OCI-M1 (cell line): ENCODE results near the gene HAO1.

Source experiments
- DNase-seq: peaks from one replicate; lab custom pipeline; 2025; lab: John Stamatoyannopoulos, UW

The HAO1 gene

DNA sequence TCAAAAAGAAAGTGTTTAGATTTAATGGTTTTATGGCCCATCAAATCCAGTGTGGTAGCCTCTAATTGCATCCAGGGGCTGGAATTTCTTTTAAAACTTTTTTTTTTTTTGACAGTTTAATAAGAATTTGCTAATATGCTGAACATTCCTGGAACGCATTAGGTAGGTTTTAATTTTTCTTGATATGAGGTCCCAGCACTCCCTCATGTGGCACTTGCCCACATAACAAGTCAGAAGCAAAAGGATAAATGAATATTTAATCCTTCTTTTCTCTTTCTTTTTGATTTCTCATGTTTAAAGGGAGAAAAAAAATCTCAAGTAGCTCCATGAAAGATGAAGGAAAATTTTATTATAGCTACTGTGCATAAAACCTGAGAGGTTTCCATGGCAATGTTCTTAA lies 13.5 kb downstream of the HAO1 start:
- DNase-seq, result peak; percentile 53

DNA sequence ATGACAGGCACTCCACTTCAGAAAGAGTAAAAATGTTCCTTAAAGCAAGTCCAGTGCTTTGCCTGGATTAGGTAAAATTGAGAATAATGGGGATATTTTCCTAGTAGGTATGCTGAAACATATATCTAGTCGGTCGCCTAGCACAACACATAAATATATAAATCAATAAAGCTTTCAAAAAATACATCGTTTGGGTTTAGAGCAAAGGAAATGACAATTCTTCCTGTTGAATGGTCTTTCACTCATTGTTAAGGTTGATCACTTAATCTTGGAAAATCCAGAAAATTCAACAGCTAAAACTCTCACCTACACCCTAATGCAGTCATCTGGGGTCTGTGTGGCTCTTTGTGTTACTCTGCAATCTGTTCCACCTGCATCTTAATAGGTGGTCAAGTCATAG lies 13.9 kb downstream of the HAO1 start:
- no peak for DNase-seq

- DNase-seq, result no peak
Measured at GRCh38 chr20:7924692-7925091, 15.6 kb downstream of the HAO1 start.

DNA sequence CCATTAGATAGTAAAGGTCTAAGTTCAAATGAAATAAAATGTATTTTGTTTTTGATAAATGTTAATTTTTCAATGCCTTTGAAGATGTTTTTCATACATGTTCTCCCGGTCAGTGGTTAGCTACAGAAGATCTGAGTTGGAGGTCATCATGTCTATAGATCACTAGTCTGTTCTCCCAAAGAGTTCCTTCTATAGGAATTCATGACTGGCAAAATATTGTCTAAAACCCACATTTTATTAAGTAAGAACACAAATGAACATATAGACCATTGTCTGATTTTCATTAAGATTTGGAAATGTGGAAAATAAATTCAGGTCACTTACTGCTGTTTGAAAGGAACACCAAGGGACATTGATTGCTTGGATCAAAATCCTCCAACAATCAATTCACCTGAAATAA lies 23.6 kb downstream of the HAO1 start:
- no peak for DNase-seq

DNA sequence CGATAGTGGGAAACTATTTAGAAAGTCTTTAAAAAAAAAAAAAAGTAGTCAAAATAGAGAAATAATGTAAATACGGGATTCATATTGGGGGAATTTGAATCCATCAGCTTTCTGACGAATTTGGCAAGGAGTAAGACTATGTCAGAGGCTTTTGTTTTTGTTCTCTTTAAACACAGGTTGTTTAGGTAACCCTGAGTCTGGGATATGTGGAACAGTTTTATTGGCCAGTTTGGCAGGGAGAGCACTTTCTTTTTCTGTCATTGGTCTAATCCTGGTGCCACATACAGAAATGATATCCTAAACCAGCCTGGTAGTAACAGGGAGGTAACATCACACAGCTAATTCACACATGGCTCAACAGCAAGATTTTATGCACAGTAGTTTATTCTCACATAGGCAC lies 27.7 kb downstream of the HAO1 start:
- DNase-seq, result no peak

- DNase-seq, result no peak
Measured at GRCh38 chr20:7911586-7912330, 28.5 kb downstream of the HAO1 start.

- DNase-seq, result no peak
Measured at GRCh38 chr20:7908905-7909304, 31.4 kb downstream of the HAO1 start.

DNA sequence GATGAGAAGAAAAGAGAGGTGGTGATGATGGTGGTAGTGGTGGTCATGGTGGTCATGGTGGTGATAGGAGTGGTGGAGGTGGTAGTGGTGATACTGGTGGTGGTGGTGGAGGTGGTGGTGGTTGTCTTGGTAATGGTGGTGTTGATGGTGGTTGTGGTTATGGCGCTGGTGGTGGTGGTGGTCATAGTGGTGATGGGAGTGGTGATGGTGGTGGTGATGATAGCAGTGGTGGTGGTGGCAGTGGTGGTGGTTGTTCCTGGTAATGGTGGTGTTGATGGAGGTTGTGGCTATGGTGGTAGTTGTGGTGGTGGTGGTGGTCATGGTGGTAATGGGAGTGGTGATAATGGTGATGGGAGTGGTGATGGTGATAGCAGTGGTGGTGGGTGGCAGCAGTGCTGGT lies 36.8 kb downstream of the HAO1 start:
- no peak for DNase-seq

DNA sequence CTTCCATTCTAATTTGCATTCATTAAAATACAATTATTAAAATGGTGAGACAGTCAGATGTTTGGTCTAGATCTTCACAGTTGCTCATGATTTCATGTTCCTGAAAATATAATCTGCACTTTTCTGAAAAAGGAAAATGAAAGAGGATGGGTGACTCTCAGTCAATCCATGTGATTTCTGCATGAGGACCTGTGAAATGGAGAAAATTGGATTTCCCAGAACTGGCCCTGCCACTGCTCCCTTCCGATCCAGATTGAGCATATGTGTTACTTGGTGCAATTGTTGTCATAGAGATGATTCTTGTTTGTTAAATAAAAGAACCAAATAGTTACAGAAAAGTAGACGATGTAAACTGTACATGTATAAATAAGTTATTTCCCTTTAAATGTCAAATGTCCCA lies 37.4 kb downstream of the HAO1 start:
- no peak for DNase-seq

- peak; percentile 34 for DNase-seq
Measured at GRCh38 chr20:7897781-7898364, 42.4 kb downstream of the HAO1 start.

DNA sequence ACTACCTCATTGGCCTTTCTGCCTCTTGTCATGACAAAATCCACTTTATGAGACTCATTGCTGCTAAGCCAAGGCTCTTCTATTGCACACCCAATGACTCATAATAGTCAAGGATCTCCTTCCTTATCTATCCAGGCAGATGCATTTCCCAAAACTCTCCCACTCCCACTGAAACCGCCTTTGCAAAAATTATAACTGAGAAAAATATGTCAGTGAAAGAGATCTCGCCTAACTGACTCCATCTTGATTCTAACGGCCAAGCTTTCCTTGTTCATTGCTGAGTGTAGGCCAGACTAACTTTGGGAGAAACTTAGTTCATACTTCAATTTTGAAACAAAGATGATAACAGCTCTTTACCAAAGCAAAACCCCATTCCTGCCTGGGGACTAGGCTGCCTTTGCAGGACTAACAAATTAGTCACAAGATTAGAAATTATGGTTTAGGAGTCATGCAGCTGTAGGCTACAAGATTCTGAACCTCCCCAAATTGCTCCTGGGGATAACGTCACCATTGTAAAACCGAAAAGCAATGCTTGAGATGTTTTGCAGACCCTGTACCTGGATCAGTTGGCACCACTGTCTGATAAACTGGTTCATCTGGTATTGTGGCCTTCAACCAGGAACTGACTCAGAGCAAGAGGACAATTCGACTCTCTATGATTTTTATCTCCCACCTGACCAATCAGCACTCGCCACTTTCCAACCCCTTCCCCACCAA lies 47.1 kb downstream of the HAO1 start:
- DNase-seq, result peak; percentile 85

DNA sequence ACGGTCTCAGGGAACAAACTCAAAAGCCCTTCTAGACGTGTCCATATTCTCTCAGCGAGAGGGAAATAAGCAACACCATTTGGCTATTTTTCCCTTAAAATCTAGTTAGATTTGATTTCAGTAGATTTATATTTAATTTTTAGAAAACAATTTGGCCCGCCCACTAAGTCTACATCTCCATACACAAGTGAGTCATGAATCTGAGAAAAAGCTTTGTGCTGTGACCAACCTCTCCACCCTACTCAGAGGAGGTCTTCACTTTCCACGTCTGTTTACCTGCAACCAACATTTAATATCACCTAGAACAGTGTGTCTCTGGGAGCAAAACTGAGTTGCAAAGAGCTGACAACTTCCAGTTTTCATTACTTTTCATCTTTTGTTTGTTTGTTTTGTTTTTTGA lies 48.6 kb downstream of the HAO1 start:
- DNase-seq, result no peak

- no peak for DNase-seq
Measured at GRCh38 chr20:7889736-7890135, 50.5 kb downstream of the HAO1 start.

- no peak for DNase-seq
Measured at GRCh38 chr20:7883741-7884140, 56.5 kb downstream of the HAO1 start.

GRCh38 chr20:7883309-7883708 lies 56.9 kb downstream of the HAO1 start:
- no peak for DNase-seq

- DNase-seq, result no peak
Measured at GRCh38 chr20:7882076-7882475, 58.2 kb downstream of the HAO1 start.

DNA sequence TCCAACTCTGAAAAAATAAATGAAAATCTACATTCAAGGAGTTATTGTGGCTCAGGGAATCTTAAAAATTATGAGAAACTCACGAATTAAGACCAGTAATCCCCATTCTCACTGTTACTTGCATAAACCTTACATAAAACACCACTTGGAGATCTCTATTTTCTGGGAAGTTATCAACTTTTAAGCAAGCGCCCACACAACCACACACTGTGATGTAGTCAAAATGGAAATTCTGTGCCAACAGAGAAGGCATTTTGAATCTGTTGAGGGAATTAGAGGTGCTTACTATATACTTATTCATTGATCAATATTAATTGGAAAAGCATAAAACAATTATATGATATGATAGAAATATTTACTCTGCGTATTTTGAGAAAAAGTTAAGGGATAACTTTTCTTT lies 58.7 kb downstream of the HAO1 start:
- DNase-seq, result no peak

GRCh38 chr20:7879883-7880282 lies 60.4 kb downstream of the HAO1 start:
- DNase-seq, result peak; percentile 64

- no peak for DNase-seq
Measured at GRCh38 chr20:7868108-7868507, 72.2 kb downstream of the HAO1 start.

GRCh38 chr20:7866285-7866684 lies 74.0 kb downstream of the HAO1 start:
- DNase-seq, result no peak

DNA sequence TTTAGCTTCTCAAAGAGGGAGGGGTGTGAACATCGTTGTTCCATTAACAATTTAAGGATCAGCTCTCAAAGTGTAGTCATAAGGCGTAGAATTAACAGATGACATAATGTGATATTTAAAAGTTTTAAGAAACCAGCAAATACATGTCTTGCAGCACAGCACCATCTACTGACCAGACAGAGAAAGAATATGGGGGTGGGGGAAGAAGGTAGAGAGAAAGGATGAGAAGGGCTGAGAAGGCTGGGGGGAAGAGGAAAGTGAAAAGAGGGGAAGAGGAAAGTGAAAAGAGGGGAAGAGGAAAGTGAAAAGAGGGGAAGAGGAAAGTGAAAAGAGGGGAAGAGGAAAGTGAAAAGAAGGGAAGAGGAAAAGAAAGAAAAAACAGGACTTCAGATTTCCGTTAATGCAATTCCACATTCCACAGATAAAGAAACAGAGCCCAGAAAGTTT lies 80.9 kb downstream of the HAO1 start:
- peak; percentile 70 for DNase-seq

DNA sequence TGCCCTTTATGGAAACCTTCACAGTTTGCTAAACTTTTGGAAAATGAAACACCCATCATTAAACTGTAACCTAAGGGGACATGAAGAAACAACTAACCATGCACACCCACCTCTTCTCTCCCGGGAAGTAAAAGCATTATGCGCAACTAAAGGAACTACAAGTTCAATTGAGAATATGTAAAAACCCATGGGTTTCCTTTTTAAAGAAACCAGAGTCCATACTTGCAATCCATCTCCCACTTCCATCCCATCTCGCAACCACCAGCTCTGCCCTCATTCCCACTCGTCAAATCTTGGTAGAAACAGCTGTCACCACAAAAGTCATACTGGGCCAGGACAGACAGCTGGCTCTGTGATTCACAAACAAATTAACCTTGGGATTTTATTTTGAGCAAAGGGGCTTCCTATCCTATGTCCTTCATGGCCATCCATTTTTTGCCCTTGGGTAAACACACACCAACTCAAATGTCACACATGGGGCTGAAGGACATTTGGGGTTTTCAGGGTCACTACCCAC lies 81.5 kb downstream of the HAO1 start:
- DNase-seq, result no peak

DNA sequence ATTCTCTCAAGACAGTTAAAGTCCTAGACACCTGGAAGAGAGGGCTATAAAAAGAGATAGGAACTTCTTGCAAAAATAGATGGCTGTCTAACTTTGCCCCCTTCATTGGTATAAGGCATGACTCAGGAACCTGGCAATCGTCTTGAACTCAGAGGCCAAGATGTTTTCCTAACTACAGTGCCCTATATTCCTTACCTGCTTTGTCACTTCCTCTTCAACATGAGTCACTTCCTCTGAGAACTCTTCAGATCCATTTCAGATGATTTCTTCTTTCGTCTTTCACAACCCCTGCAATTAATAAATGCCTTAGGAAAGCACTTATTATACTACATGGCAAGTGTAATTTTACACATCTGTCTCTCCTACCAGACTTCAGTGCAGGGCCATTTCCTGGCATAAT lies 83.5 kb downstream of the HAO1 start:
- peak; percentile 17 for DNase-seq
